Activated CD8-positive, alpha-beta memory T cell treated with anti-CD3 and anti-CD28 coated beads for 24 hours (primary cell): ENCODE data around the gene GALNT2.

Experiments
- DNase-seq: peaks from one replicate; pipeline ENCODE4 v3.0.0-alpha.2; 2020

GALNT2 gene

GRCh38 chr1:230312676-230313075 lies 245.6 kb downstream of the GALNT2 start:
- no peak for DNase-seq

- DNase-seq, result no peak
These were observed 246.6 kb downstream of the GALNT2 start for GRCh38 chr1:230313453-230314141.

- no peak for DNase-seq
These were observed 247.1 kb downstream of the GALNT2 start for GRCh38 chr1:230314142-230314470.

- no peak for DNase-seq
These were observed 248.1 kb downstream of the GALNT2 start for GRCh38 chr1:230315099-230315498.

- DNase-seq, result no peak
These were observed 250.1 kb downstream of the GALNT2 start for GRCh38 chr1:230316864-230317745.

GRCh38 chr1:230317823-230318819 lies 251.1 kb downstream of the GALNT2 start:
- no peak for DNase-seq

- DNase-seq, result no peak
These were observed 252.1 kb downstream of the GALNT2 start for GRCh38 chr1:230319014-230319747.

GRCh38 chr1:230320804-230321203 lies 253.8 kb downstream of the GALNT2 start:
- DNase-seq, result no peak

GRCh38 chr1:230321341-230321740 lies 254.3 kb downstream of the GALNT2 start:
- DNase-seq, result no peak

- no peak for DNase-seq
These were observed 254.8 kb downstream of the GALNT2 start for GRCh38 chr1:230321741-230322420.

- DNase-seq, result no peak
These were observed 255.4 kb downstream of the GALNT2 start for GRCh38 chr1:230322421-230322756.

GRCh38 chr1:230322967-230323547 lies 256.0 kb downstream of the GALNT2 start:
- DNase-seq, result no peak

- DNase-seq, result no peak
These were observed 256.6 kb downstream of the GALNT2 start for GRCh38 chr1:230323686-230324085.

- no peak for DNase-seq
These were observed 260.2 kb downstream of the GALNT2 start for GRCh38 chr1:230326971-230327891.

- DNase-seq, result no peak
These were observed 260.9 kb downstream of the GALNT2 start for GRCh38 chr1:230327892-230328284.

- DNase-seq, result no peak
These were observed 261.4 kb downstream of the GALNT2 start for GRCh38 chr1:230328342-230329015.

GRCh38 chr1:230330157-230330556 lies 263.1 kb downstream of the GALNT2 start:
- no peak for DNase-seq
